Measurements from ENCODE around the gene GGN. TPM values are rescaled to one million over a fixed set of nuclear protein-coding genes. Genes with fewer than 3 reads are reported as not detected.
A peak's percentile ranks its signal among the peaks of the same experiment; 100 is the strongest.

GGN gene
- total and polyA plus RNA-seq, 2 donors (not counting 1 experiment from before 2014, with no cell fraction given): 0.20 to 0.50 TPM

- Histone ChIP-seq H3K9me3 (ENCODE audit: control insufficient read depth, insufficient read depth, low read depth, low read length) (no peaks in the 10 kb centered on the region), H4K20me1 (ENCODE audit: control insufficient read depth, extremely low read depth, insufficient read depth, low read length) (no peaks in the 10 kb centered on the region), H3K4me1 (ENCODE audit: control insufficient read depth, extremely low read depth, insufficient read depth, low read length) (peaks cover 8% of the 10 kb centered on the region), H3K79me2 (ENCODE audit: control insufficient read depth, insufficient read depth, low read length) (no peaks in the 10 kb centered on the region), H3K4me2 (ENCODE audit: extremely low read depth, insufficient read depth, low read length) (no peak overlapping the region), H3K9ac (ENCODE audit: insufficient read depth, low read length) (no peak overlapping the region), H3K36me3 (ENCODE audit: control insufficient read depth, insufficient read depth, low read length) (peaks cover 15% of the 10 kb centered on the region), H3K4me3 (replicated peaks in 1 of 4; ENCODE audit: control extremely low read depth in 1 of 4, insufficient read depth in 1 of 4, low read depth in 3 of 4, low read length in 4 of 4) (no peak overlapping the region), H2AFZ (ENCODE audit: low read length) (no peak overlapping the region), H3K27ac (ENCODE audit: insufficient read depth, low read length) (no peak overlapping the region), H3K27me3 (ENCODE audit: control insufficient read depth, insufficient read depth, low read length) (no peaks in the 10 kb centered on the region)
- TF ChIP-seq, protein P1, sequence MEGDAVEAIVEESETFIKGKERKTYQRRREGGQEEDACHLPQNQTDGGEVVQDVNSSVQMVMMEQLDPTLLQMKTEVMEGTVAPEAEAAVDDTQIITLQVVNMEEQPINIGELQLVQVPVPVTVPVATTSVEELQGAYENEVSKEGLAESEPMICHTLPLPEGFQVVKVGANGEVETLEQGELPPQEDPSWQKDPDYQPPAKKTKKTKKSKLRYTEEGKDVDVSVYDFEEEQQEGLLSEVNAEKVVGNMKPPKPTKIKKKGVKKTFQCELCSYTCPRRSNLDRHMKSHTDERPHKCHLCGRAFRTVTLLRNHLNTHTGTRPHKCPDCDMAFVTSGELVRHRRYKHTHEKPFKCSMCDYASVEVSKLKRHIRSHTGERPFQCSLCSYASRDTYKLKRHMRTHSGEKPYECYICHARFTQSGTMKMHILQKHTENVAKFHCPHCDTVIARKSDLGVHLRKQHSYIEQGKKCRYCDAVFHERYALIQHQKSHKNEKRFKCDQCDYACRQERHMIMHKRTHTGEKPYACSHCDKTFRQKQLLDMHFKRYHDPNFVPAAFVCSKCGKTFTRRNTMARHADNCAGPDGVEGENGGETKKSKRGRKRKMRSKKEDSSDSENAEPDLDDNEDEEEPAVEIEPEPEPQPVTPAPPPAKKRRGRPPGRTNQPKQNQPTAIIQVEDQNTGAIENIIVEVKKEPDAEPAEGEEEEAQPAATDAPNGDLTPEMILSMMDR (conservative IDR thresholded peaks at IDR 0.05 in 1 of 2, IDR thresholded peaks at IDR 0.05 in 1 of 2; ENCODE audit: low read depth in 1 of 2, low read length in 2 of 2): no peak
- no peak for TF ChIP-seq EZH2 (IDR thresholded peaks at IDR 0.05; ENCODE audit: low read length, missing control alignments)
- DNase-seq (ENCODE audit: low read depth in 2 of 2): no peak
These were observed 7.7 kb upstream of the GGN start for GRCh38 chr19:38395381-38396114.

DNA sequence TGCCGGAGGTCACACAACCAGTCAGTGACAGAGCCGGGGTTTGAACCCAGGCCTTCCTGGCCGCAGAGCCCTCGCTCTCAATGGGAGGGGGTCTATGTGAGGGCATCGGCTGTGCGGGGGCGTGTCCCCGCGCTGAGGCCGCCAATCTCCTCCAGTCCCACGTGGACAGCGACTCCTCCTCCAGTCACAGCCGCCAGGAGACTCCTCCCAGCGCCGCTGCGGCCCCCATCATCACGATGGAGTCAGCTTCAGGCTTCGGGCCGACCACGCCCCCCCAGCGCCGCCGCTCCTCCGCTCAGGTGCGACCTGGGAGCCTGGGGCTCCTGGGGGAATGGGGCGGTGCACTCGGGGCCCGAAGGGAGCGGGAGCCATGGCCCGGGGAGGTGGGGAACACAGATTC, 6.7 kb upstream of the GGN start:
- Histone ChIP-seq H3K27me3 (ENCODE audit: control insufficient read depth, insufficient read depth, low read length) (no peaks in the 10 kb centered on the region), H3K36me3 (ENCODE audit: control insufficient read depth, insufficient read depth, low read length) (peaks cover 15% of the 10 kb centered on the region), H3K4me2 (ENCODE audit: extremely low read depth, insufficient read depth, low read length) (no peak overlapping the region), H3K9me3 (ENCODE audit: control insufficient read depth, insufficient read depth, low read depth, low read length) (no peaks in the 10 kb centered on the region), H3K79me2 (ENCODE audit: control insufficient read depth, insufficient read depth, low read length) (peaks cover 8% of the 10 kb centered on the region), H3K9ac (ENCODE audit: insufficient read depth, low read length) (no peak overlapping the region), H3K4me3 (replicated peaks in 1 of 4; ENCODE audit: control extremely low read depth in 1 of 4, insufficient read depth in 1 of 4, low read depth in 3 of 4, low read length in 4 of 4) (no peak overlapping the region), H3K4me1 (ENCODE audit: control insufficient read depth, extremely low read depth, insufficient read depth, low read length) (peaks cover 12% of the 10 kb centered on the region), H2AFZ (ENCODE audit: low read length) (no peak overlapping the region), H3K27ac (ENCODE audit: insufficient read depth, low read length) (no peak overlapping the region), H4K20me1 (ENCODE audit: control insufficient read depth, extremely low read depth, insufficient read depth, low read length) (no peaks in the 10 kb centered on the region)
- TF ChIP-seq EZH2 (IDR thresholded peaks at IDR 0.05; ENCODE audit: low read length, missing control alignments): no peak
- TF ChIP-seq, protein P1 (conservative IDR thresholded peaks at IDR 0.05 in 1 of 2, IDR thresholded peaks at IDR 0.05 in 1 of 2; ENCODE audit: low read depth in 1 of 2, low read length in 2 of 2): no peak
- peak in 1 of 2 donors; percentile 34 for DNase-seq (ENCODE audit: low read depth in 2 of 2)

DNA sequence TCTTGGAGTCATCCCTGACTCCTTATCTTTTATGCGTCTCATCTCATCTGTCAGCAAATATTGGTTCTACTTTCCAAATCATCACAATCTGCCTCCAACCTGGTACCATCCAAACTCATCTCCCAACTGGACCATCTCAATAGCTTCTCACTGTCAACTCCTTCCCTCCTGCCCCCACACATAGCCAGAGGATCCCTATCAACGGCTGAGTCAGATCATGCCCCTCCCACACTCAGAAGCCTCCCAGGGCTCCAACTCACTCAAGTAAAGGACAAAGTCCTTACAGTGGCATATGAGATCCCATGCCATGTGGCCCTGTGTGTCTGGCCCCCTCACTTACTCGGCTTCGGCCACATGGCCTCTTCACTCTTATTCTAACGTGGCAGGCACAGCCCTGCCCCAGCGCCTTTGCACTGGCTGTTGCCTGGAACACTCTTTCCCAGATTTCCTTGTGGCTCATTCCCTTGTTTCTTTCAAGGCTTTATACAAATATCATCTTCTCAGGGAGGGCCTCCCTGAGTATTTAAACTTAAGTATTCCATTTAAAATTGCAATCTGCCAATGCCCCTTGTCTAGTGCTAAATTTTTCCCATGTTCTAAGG, 5.0 kb upstream of the GGN start:
- no peak overlapping the region for H3K9ac ChIP-seq (ENCODE audit: insufficient read depth, low read length)
- no peaks in the 10 kb centered on the region for H4K20me1 ChIP-seq (ENCODE audit: control insufficient read depth, extremely low read depth, insufficient read depth, low read length)
- no peak overlapping the region for H3K27ac ChIP-seq (ENCODE audit: insufficient read depth, low read length)
- no peak overlapping the region for H2AFZ ChIP-seq (ENCODE audit: low read length)
- no peak overlapping the region for H3K4me3 ChIP-seq (replicated peaks in 1 of 4; ENCODE audit: control extremely low read depth in 1 of 4, insufficient read depth in 1 of 4, low read depth in 3 of 4, low read length in 4 of 4)
- no peaks in the 10 kb centered on the region for H3K9me3 ChIP-seq (ENCODE audit: control insufficient read depth, insufficient read depth, low read depth, low read length)
- no peaks in the 10 kb centered on the region for H3K27me3 ChIP-seq (ENCODE audit: control insufficient read depth, insufficient read depth, low read length)
- H3K4me2 ChIP-seq (ENCODE audit: extremely low read depth, insufficient read depth, low read length): peak overlapping the region; percentile 35
- peaks cover 14% of the 10 kb centered on the region for H3K79me2 ChIP-seq (ENCODE audit: control insufficient read depth, insufficient read depth, low read length)
- peak in 1 of 2 donors; percentile 58 for DNase-seq (ENCODE audit: low read depth in 2 of 2)
- peaks cover 12% of the 10 kb centered on the region for H3K4me1 ChIP-seq (ENCODE audit: control insufficient read depth, extremely low read depth, insufficient read depth, low read length)
- TF ChIP-seq, protein P1 (conservative IDR thresholded peaks at IDR 0.05 in 1 of 2, IDR thresholded peaks at IDR 0.05 in 1 of 2; ENCODE audit: low read depth in 1 of 2, low read length in 2 of 2): no peak
- TF ChIP-seq EZH2 (IDR thresholded peaks at IDR 0.05; ENCODE audit: low read length, missing control alignments): no peak
- peaks cover 15% of the 10 kb centered on the region for H3K36me3 ChIP-seq (ENCODE audit: control insufficient read depth, insufficient read depth, low read length)

All from fibroblast of lung (primary cell).